Activated CD8-positive, alpha-beta memory T cell treated with anti-CD3 and anti-CD28 coated beads, Interleukin-2, amount 50 U/mL, for 1 hour (primary cell): ENCODE data around the gene ATL2.
"Not testable (repeated sequence)": the region's sequence is repeated elsewhere in the genome, so short reads cannot be mapped to it uniquely, and the experiment has no call there.

Source experiments
- DNase-seq: peaks from one replicate; pipeline ENCODE4 v3.0.0-alpha.2; 2020; ENCODE audit errors: extremely low read depth

ATL2 gene

GRCh38 chr2:38327580-38327979 is 49.5 kb downstream of the ATL2 start:
- DNase-seq = no peak

- no peak for DNase-seq
Measured at GRCh38 chr2:38323623-38324022, 53.5 kb downstream of the ATL2 start.

- DNase-seq = no peak
Measured at GRCh38 chr2:38322224-38322914, 54.7 kb downstream of the ATL2 start.

- DNase-seq = not testable (repeated sequence)
Measured at GRCh38 chr2:38319240-38319639, 57.8 kb downstream of the ATL2 start.

- DNase-seq = no peak
Measured at GRCh38 chr2:38317725-38318124, 59.3 kb downstream of the ATL2 start.

GRCh38 chr2:38315707-38316333 is 61.3 kb downstream of the ATL2 start:
- no peak for DNase-seq

GRCh38 chr2:38308821-38309220 is 68.3 kb downstream of the ATL2 start:
- DNase-seq = no peak

- DNase-seq = no peak
Measured at GRCh38 chr2:38301969-38302702, 74.9 kb downstream of the ATL2 start.

GRCh38 chr2:38301340-38301968 is 75.6 kb downstream of the ATL2 start:
- DNase-seq = no peak

- no peak for DNase-seq
Measured at GRCh38 chr2:38298539-38298938, 78.5 kb downstream of the ATL2 start.

GRCh38 chr2:38296197-38296780 is 80.8 kb downstream of the ATL2 start:
- no peak for DNase-seq

- no peak for DNase-seq
Measured at GRCh38 chr2:38294597-38294996, 82.5 kb downstream of the ATL2 start.

- no peak for DNase-seq
Measured at GRCh38 chr2:38293152-38293865, 83.8 kb downstream of the ATL2 start.

GRCh38 chr2:38290332-38290731 is 86.7 kb downstream of the ATL2 start:
- DNase-seq = no peak

- no peak for DNase-seq
Measured at GRCh38 chr2:38284971-38285370, 92.1 kb downstream of the ATL2 start.

- DNase-seq = no peak
Measured at GRCh38 chr2:38281095-38281742, 95.9 kb downstream of the ATL2 start.

- no peak for DNase-seq
Measured at GRCh38 chr2:38279201-38279600, 97.9 kb downstream of the ATL2 start.

GRCh38 chr2:38278117-38278438 is 99.0 kb downstream of the ATL2 start:
- DNase-seq = not testable (repeated sequence)

GRCh38 chr2:38277245-38278116 is 99.6 kb downstream of the ATL2 start:
- DNase-seq = no peak
